Skeletal muscle satellite cell (primary cell): ENCODE results near the gene FOXB2.
A peak's percentile ranks its signal among the peaks of the same experiment; 100 is the strongest.

Experiments used
- H3K27me3 ChIP-seq: 2 replicates; pipeline ENCODE4 v1.7.0; 2013; ENCODE audit warnings: low read length; ENCODE audit not compliant: control insufficient read depth, insufficient read depth
- H3K36me3 ChIP-seq: 2 replicates; pipeline ENCODE4 v1.7.0; 2013; ENCODE audit warnings: mild to moderate bottlenecking, control low read depth, low read length; ENCODE audit not compliant: insufficient read depth
- H3K4me1 ChIP-seq: 2 replicates; pipeline ENCODE4 v1.7.0; 2013; ENCODE audit warnings: low read length; ENCODE audit not compliant: control insufficient read depth, insufficient read depth
- H3K4me2 ChIP-seq: 2 replicates; pipeline ENCODE4 v1.7.0; 2013; ENCODE audit warnings: mild to moderate bottlenecking, low read length
- H3K4me3 ChIP-seq: 2 replicates; pipeline ENCODE4 v1.7.0; 2013; ENCODE audit warnings: low read length
- H3K9ac ChIP-seq: 2 replicates; pipeline ENCODE4 v1.7.0; 2013; ENCODE audit warnings: mild to moderate bottlenecking, low read depth, low read length, moderate library complexity
- H3K9me3 ChIP-seq: replicated peaks from 2 replicates; pipeline ENCODE4 v1.7.0; 2013; ENCODE audit warnings: mild to moderate bottlenecking, control low read depth, low read length

FOXB2 gene

GRCh38 chr9:77003366-77003765, 16.1 kb upstream of the FOXB2 start:
- H3K27me3 ChIP-seq: peaks cover 44% of the 10 kb centered on the region
- H3K9ac ChIP-seq: no peak overlapping the region
- H3K36me3 ChIP-seq: no peaks in the 10 kb centered on the region
- H3K4me1 ChIP-seq: no peaks in the 10 kb centered on the region
- no peak overlapping the region for H3K4me2 ChIP-seq
- H3K9me3 ChIP-seq: no peaks in the 10 kb centered on the region
- no peak overlapping the region for H3K4me3 ChIP-seq

GRCh38 chr9:77005216-77005615, 14.2 kb upstream of the FOXB2 start:
- no peak overlapping the region for H3K4me2 ChIP-seq
- peaks cover 40% of the 10 kb centered on the region for H3K27me3 ChIP-seq
- H3K4me1 ChIP-seq: no peaks in the 10 kb centered on the region
- no peaks in the 10 kb centered on the region for H3K9me3 ChIP-seq
- no peaks in the 10 kb centered on the region for H3K36me3 ChIP-seq
- H3K4me3 ChIP-seq: no peak overlapping the region
- H3K9ac ChIP-seq: no peak overlapping the region

- Histone ChIP-seq H3K4me3 (no peak overlapping the region), H3K9ac (no peak overlapping the region), H3K4me1 (peaks cover 11% of the 10 kb centered on the region), H3K4me2 (no peak overlapping the region), H3K9me3 (no peaks in the 10 kb centered on the region), H3K27me3 (peaks cover 71% of the 10 kb centered on the region), H3K36me3 (no peaks in the 10 kb centered on the region)
These were observed 8.9 kb upstream of the FOXB2 start for GRCh38 chr9:77010527-77010926.

- Histone ChIP-seq H3K9me3 (no peaks in the 10 kb centered on the region), H3K36me3 (no peaks in the 10 kb centered on the region), H3K9ac (peak overlapping the region; percentile 8), H3K4me3 (peak overlapping the region; percentile 56), H3K4me2 (peak overlapping the region; percentile 78), H3K4me1 (peaks cover 11% of the 10 kb centered on the region), H3K27me3 (peaks cover 83% of the 10 kb centered on the region)
These were observed 7.3 kb upstream of the FOXB2 start for GRCh38 chr9:77011973-77012821.

- H3K4me2 ChIP-seq: peak overlapping the region; percentile 27
- peaks cover 89% of the 10 kb centered on the region for H3K27me3 ChIP-seq
- H3K4me3 ChIP-seq: no peak overlapping the region
- H3K9me3 ChIP-seq: no peaks in the 10 kb centered on the region
- H3K9ac ChIP-seq: no peak overlapping the region
- H3K4me1 ChIP-seq: peaks cover 15% of the 10 kb centered on the region
- no peaks in the 10 kb centered on the region for H3K36me3 ChIP-seq
These were observed 6.1 kb upstream of the FOXB2 start for GRCh38 chr9:77013206-77013931.

- Histone ChIP-seq H3K4me2 (peak overlapping the region; percentile 45), H3K4me1 (peaks cover 16% of the 10 kb centered on the region), H3K9me3 (no peaks in the 10 kb centered on the region), H3K27me3 (peaks cover 91% of the 10 kb centered on the region), H3K9ac (no peak overlapping the region), H3K4me3 (no peak overlapping the region), H3K36me3 (no peaks in the 10 kb centered on the region)
These were observed 5.4 kb upstream of the FOXB2 start for GRCh38 chr9:77013932-77014596.

GRCh38 chr9:77014597-77015263, 4.7 kb upstream of the FOXB2 start:
- H3K9ac ChIP-seq: no peak overlapping the region
- H3K9me3 ChIP-seq: no peaks in the 10 kb centered on the region
- peaks cover 96% of the 10 kb centered on the region for H3K27me3 ChIP-seq
- H3K36me3 ChIP-seq: no peaks in the 10 kb centered on the region
- H3K4me3 ChIP-seq: no peak overlapping the region
- peak overlapping the region; percentile 45 for H3K4me2 ChIP-seq
- peaks cover 16% of the 10 kb centered on the region for H3K4me1 ChIP-seq

GRCh38 chr9:77015327-77016048, 4.0 kb upstream of the FOXB2 start:
- H3K4me1 ChIP-seq: peaks cover 16% of the 10 kb centered on the region
- H3K36me3 ChIP-seq: no peaks in the 10 kb centered on the region
- no peak overlapping the region for H3K9ac ChIP-seq
- H3K4me2 ChIP-seq: peak overlapping the region; percentile 43
- H3K27me3 ChIP-seq: peaks cover 95% of the 10 kb centered on the region
- H3K4me3 ChIP-seq: no peak overlapping the region
- no peaks in the 10 kb centered on the region for H3K9me3 ChIP-seq

GRCh38 chr9:77016121-77016525, 3.3 kb upstream of the FOXB2 start:
- Histone ChIP-seq H3K4me1 (peaks cover 16% of the 10 kb centered on the region), H3K9ac (no peak overlapping the region), H3K4me2 (peak overlapping the region; percentile 43), H3K9me3 (no peaks in the 10 kb centered on the region), H3K27me3 (peaks cover 97% of the 10 kb centered on the region), H3K4me3 (no peak overlapping the region), H3K36me3 (no peaks in the 10 kb centered on the region)

- H3K4me1 ChIP-seq: peaks cover 14% of the 10 kb centered on the region
- no peaks in the 10 kb centered on the region for H3K36me3 ChIP-seq
- no peak overlapping the region for H3K9ac ChIP-seq
- peak overlapping the region; percentile 43 for H3K4me2 ChIP-seq
- no peaks in the 10 kb centered on the region for H3K9me3 ChIP-seq
- peaks cover 97% of the 10 kb centered on the region for H3K27me3 ChIP-seq
- H3K4me3 ChIP-seq: no peak overlapping the region
These were observed 2.6 kb upstream of the FOXB2 start for GRCh38 chr9:77016526-77017504.
